ENCODE data around the gene ITGA8.

DNA sequence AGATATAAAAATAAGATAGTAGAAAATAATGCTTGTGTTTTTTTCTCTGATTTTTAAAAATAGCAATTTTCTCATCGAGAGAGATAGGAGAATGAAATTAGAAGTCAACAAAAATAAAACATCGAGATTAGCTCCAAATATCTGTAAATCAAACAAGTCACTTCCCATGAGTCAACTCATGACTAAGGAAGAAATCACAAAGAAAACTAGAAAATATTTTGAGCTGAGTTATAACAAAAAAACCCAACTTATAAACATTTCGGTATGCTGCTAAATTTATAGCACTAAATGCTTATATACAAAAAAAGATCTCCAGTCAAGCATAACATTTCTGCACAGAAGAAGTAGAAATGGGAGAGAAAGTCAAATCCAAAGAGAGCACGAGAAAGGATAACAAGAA, 140.1 kb downstream of the ITGA8 start:
- TF ChIP-seq, protein P1, sequence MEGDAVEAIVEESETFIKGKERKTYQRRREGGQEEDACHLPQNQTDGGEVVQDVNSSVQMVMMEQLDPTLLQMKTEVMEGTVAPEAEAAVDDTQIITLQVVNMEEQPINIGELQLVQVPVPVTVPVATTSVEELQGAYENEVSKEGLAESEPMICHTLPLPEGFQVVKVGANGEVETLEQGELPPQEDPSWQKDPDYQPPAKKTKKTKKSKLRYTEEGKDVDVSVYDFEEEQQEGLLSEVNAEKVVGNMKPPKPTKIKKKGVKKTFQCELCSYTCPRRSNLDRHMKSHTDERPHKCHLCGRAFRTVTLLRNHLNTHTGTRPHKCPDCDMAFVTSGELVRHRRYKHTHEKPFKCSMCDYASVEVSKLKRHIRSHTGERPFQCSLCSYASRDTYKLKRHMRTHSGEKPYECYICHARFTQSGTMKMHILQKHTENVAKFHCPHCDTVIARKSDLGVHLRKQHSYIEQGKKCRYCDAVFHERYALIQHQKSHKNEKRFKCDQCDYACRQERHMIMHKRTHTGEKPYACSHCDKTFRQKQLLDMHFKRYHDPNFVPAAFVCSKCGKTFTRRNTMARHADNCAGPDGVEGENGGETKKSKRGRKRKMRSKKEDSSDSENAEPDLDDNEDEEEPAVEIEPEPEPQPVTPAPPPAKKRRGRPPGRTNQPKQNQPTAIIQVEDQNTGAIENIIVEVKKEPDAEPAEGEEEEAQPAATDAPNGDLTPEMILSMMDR (conservative IDR thresholded peaks at IDR 0.05; ENCODE audit: low read depth, low read length) = no peak
- no peak for TF ChIP-seq EZH2 (IDR thresholded peaks at IDR 0.05; ENCODE audit: borderline replicate concordance, low read depth, low read length, poor library complexity, severe bottlenecking)
